Fibroblast of skin of back (primary cell): ENCODE results near the gene NRXN2.
"Not testable (repeated sequence)": the region's sequence is repeated elsewhere in the genome, so short reads cannot be mapped to it uniquely, and the experiment has no call there.

Experiments
- DNase-seq: peaks from one replicate; pipeline ENCODE4 v3.0.0-alpha.2; 2013

Gene NRXN2

DNA sequence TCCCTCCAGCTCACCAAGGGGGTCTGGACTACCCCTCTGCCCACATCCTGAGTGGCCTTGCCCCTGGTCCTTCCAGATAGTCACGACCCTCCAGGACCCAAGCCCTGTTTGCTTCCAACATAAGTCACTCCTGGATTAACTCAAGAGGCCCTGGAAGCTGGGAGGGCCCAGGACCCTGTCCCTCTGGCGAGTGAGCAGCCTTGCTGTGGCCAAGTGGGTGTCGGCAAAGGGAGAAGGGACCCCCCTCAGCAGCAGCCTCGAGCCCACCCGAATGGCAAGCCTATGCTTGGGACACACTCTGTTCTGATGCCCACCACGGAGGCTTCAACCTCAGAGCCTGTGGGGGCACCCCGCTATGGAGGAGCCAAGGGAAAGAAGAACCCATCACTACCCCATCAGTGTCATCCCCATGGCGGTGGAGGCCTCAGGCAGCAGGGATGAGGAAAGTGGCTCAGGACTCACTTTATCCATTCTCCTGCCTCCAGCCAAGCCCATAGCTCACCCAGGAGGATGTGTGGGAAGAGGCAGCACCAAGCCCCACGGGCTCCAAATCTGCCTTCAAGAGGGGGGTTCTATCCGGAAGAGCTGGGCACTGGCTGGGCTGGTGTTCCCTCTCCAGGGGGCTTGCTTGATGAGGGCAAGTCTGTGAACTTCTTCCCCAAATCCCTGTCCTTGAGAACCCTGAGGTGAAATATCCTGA, 119.4 kb downstream of the NRXN2 start:
- DNase-seq, result no peak

DNA sequence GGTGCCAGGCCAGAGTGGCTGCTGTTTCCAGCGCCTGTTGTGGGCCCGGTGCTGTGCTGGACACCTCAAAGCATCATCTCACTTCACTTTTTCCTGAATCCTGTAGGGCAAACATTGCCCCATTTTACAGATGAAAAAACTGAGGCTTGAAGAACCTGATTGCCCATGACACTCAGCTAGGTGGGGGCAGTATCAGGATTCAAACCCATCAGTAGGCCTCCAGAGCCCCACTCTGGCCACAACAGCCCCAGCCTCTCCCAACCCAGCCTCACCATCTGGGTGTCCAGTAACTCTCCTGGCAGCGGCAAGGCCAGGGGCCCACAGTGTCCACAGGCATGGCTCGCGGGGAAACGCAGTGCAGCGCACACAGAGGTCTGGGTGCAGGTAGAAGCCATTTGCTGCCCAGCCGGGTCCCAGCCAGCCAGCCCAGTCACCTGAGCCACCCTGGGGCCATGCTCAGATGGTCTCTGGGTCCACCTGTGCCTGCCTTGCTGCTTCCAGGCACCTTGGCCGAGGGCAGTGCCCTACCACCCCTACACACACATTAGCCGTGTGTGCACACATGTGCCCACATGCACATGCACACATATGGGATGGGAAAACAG, 120.4 kb downstream of the NRXN2 start:
- DNase-seq, result no peak

DNA sequence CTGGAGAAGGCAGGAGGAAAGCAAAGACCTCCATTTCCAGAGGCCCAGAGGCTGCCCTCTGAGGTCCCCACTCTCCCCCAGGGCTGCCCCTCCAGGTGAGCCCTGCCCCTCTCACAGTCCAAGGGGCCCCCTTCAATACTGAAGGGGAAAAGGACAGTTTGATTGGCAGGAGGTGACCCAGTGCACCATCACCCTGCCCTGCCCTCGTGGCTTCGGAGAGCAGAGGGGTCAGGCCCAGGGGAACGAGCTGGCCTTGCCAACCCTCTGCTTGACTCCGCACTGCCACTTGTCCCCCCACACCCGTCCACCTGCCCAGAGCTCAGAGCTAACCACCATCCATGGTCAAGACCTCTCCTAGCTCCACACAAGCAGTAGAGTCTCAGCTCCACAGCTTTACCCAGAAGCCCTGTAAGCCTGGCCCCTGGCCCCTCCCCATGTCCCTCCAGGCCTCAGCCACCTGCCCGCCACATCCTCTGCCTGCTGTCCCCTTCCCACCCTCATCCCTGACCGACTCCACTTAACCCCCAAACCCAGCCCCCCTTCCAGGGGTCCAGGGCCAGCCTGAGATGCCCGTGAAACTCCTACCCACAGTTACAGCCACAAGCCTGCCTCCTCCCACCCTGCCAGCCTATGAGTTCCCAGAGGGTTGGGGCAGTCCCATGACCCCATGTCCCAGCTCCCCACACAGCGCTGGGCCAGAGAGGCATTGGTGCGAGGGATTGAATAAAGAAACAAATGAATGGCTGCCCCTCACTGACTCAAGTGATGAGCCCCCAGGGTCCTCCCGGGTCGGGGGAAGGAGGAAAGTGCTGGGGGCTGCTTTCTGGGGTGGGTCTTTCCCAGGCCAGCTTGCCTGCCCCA, 121.2 kb downstream of the NRXN2 start:
- DNase-seq, result no peak

DNA sequence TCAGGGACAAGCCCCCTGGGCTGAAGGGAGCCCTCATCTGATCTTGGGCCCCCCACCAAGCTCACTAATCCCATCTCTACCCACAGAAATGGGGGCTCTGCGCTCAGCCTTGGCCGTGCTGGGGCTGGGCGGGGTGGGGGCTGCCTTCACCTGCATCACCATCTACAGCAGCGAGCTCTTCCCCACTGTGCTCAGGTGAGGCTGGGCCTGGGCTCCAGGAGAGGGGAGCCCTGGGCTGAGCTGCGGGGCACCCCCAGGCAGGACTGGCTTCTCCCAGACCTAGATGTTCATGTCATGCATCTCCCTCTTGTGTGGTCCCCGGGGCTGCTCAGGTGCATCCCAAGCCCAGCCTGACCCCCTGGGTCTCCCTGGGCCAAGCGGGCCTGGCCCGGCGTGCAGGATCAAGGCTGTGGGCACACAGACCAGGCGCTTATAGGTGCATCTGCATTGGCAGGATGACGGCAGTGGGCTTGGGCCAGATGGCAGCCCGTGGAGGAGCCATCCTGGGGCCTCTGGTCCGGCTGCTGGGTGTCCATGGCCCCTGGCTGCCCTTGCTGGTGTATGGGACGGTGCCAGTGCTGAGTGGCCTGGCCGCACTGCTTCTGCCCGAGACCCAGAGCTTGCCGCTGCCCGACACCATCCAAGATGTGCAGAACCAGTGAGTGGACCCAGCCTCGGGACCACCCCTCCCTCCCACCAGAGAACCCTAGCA, 122.6 kb downstream of the NRXN2 start:
- no peak for DNase-seq

DNA sequence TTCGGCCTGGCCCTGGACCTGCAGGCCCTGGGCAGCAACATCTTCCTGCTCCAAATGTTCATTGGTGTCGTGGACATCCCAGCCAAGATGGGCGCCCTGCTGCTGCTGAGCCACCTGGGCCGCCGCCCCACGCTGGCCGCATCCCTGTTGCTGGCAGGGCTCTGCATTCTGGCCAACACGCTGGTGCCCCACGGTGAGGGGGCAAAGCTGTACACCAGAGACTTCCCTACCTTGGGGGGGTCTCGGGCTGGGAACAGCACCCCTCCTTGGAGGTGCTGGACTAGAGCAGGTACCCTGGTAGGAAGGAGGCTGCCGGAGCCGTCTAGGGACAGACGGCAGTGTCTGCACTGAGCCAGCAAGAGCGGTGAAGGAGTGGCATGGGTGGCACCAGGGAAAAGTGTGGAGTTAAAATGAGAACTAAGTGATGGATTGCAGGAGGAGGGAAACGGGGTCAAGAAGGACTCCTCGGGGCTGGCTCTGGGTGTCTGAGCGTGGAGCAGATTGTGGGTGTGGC, 123.2 kb downstream of the NRXN2 start:
- no peak for DNase-seq

DNA sequence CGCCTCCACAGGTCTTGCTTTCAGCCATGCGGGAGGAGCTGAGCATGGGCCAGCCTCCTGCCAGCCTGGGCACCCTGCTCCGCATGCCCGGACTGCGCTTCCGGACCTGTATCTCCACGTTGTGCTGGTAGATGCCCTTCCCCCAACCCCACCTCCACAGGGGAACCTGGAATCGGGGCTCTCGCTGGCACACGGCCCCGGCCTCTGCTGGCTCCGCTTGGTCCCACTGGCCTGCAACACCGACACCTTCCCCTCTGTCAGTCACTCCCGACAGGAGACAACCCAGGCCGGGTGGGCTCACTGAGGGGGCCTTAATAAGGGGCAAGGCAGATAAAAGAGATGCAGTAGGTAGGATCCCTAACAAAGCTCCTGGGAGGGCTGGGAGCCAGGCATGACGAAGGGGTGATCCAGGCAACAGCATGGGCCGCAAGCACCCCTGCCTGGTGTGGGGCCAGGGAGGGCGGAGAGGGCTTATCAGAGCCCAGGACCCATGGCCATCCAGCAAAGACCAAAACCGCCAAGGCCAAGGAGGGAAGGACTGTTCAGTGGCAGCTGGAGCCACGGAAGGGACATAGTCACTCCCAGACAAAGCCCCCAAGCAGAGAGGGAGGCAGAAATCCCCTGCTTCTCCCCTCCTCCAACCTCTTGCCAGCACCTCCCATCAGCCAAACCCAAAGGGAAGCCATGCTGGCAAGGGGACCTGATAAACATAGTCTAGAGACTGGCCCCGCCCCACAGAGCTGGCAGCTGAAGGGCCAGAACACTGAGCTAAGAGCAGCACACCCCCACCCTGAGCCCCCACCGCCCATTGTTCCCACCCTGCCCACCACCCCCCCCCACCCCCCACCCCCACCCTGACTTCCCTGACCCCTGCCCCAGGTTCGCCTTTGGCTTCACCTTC, 124.0 kb downstream of the NRXN2 start:
- DNase-seq, result no peak

DNA sequence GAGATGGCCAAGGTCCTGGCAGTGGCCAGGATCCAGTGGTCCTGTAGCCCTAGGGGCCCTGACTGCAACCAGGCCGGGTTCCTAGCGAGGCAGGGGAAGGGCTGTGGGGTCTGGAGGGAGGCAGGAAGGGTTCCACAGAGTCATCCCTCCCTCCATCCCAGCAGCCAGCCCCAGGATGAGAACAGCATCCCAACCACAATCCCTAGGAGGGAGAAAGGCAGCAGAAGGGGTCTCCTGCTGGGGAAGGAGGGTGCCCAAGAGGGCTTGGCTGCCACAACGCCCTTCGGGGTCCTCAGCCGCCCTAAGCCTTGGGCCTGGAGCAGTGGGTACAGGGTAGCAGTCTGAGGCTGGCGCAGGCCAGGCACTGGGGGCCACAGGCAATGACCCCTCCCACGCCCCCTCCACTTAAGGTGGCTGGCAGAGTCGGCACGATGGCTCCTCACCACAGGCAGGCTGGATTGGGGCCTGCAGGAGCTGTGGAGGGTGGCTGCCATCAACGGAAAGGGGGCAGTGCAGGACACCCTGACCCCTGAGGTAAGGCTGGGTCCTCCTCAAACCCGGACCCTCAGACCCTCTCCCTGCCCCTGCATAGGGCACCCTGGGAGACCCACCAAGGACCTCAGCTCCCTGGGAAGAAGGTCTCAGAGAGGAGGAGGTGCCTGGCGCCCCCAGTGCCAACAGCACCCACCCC, 124.7 kb downstream of the NRXN2 start:
- DNase-seq, result no peak

DNA sequence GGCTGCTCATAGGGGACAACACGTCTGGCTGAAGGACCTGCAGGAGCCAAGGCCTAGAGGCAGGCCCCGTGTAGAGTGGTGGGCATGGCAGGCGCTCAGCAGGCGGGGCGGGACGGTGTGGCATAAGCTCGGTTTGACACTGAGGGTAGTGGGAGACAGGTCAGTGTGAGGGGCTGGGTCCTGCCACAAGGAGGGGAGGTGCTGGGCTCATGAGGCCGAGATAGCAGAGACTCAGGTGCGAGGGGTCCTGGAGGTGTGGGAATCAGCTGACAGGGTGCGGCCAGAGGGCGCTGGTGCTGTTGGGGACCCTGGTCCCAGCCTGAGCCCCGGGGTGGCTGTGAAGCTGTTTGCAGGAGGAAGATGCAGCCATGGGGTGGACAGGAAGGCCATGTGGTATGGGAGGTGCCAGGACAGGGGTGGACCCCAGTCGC, 125.3 kb downstream of the NRXN2 start:
- no peak for DNase-seq

DNA sequence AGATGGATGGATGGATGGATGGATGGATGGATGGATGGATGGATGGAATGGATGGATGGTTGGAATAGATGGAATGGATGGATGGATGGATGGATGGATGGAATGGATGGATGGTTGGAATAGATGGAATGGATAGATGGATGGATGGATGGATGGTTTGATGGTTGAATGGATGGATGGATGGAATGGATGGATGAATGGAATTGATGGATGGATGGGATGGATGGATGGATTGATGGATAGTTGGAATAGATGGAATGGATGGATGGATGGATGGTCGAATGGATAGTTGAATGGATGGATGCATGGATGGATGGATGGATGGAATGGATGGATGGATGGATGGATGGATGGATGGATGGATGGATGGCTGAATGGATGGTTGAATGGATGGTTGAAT, 127.1 kb downstream of the NRXN2 start:
- DNase-seq, result not testable (repeated sequence)

DNA sequence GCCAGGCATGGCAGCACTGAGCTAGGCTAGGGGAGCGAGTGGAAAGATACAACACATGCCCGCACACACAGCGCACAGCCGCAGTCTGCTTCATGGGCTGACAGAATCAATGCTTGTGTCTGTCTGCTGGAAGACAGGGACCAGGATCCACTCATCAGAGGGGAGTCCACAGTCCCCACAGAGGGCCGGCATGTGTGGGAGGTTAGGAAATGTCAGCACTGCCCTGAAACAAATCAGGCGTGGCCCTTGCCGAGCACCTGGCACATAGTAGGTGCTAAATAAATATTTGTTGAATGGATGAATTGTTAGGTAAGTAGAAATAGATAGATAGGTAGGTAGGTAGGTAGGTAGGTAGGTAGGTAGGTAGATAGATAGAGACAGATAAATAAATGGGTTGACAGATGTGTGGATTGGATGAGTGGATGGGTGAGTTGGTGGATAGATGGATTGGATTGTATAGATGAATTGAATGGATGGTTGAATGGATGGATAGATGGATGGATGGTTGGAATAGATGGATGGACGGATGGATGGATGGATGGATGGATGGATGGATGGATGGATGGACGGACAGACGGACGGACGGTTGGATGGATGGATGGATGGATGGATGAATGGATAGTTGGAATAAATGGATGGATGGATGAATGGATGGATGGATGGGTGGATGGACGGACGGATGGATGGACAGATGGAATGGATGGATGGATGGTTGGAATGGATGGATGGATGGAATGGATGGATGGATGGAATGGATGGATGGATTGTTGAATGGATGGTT, 128.6 kb downstream of the NRXN2 start:
- DNase-seq, result no peak

DNA sequence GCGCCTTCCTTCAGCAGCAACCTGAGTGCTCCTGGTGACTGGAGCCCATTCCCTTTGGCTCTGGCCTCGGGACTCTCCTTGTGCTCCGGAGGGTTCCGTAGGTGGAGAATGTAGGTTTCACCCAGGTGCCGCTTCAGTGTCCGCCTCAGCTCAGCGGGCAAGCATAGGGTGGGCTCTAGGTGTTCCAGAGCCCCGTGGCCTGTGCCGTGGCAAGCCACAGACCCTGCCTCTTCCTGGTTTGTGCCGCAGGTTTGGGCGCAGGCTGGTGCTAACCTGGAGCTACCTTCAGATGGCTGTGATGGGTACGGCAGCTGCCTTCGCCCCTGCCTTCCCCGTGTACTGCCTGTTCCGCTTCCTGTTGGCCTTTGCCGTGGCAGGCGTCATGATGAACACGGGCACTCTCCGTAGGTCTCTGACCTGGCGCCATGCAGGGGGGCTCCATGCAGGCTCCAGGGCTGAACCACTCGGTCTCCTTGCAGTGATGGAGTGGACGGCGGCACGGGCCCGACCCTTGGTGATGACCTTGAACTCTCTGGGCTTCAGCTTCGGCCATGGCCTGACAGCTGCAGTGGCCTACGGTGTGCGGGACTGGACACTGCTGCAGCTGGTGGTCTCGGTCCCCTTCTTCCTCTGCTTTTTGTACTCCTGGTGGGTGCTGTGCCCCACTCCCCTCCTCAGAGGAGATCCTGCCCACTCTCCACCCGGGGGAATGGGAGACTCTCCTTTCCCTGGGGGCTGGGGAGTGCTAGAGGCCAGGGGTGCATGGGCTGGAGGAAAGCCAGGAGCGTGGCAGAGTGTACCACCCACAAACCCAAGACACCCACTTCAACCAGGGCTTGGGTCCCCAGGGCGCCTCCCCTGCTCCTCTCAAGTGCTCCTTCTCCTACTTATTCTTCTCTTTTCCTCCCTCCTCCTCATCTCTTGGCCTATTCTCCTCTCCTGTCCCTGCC, 129.6 kb downstream of the NRXN2 start:
- no peak for DNase-seq

DNA sequence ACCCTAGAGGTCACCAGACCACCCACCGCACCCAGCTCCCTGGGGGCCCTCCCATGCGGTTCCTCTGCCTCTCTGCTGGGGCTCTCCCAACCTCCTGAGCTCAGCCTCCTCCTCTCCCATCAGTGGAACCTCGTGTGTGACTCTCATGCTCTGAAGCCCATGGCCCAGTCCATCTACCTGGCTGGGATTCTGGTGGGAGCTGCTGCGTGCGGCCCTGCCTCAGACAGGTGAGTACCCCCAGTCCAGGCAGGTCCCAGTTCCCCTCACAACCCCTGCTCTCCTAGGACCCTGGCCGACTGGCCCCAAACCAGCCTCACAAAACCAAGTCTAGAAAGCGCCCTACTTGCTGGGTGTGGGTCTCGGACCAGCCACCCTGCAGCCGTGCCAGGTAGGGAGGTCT, 130.3 kb downstream of the NRXN2 start:
- DNase-seq, result no peak

DNA sequence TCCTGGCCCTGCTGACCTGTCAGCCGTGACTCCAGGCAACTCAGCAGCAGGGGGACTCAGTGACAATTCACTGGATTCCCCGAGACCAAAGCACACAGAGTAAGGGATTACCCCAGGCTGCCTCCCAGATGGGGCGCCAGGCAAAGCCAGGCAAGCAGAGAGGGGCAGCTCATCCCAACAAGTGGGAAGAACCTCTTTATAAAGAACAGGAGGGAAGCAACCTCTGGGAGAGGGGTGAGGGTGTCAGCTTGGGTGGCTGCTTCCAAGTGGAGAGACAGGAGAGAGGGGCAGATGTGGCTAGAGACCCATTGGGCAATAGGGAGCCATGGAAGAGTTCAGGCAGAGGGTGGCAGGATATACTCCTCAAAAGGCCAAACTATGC, 130.8 kb downstream of the NRXN2 start:
- no peak for DNase-seq

DNA sequence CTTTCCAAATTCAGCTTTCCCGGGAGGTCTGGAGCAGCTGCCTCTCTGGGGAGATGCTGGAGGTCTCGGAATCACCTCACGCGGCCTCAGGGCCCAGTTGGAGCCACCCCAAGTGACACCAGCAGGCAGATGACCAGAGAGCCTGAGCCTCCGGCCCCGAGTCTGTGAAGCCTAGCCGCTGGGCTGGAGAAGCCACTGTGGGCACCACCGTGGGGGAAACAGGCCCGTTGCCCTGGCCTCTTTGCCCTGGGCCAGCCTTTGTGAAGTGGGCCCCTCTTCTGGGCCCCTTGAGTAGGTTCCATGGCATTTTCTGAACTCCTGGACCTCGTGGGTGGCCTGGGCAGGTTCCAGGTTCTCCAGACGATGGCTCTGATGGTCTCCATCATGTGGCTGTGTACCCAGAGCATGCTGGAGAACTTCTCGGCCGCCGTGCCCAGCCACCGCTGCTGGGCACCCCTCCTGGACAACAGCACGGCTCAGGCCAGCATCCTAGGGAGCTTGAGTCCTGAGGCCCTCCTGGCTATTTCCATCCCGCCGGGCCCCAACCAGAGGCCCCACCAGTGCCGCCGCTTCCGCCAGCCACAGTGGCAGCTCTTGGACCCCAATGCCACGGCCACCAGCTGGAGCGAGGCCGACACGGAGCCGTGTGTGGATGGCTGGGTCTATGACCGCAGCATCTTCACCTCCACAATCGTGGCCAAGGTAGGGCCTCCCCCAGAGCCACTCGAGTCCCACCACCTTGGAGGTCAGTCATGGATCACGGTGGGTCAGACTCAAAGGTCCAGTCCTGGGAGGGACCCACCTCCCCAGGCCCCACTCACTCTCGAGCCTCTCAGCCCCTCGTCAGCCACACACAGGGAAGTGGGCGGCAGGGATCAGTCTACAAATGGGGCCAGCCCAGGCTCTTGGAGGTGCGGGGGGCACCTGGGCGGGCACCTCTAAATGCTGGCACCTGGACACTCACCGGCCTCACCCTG, 131.5 kb downstream of the NRXN2 start:
- DNase-seq, result no peak

DNA sequence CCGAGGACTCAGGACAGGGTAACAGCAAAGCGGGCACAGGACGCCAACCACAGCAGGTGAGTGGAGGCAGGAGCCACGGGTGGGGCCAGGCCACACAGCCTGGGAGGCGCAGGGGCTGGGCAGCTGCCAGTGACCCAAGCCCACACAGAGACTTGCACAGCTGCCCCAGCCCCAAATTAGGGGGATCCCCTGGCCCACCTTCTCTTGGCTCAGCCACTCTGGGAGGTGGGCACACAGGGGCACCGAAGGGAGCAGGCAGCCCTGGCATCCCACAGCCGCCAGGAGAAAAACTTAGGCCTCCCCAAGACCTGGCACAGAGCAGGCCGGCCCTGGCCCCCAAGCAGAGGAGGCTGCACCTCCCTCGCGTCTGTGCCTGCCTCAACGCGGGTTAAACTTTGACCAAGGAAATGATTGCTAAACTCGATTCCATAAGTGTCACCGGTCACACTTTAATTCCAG, 132.2 kb downstream of the NRXN2 start, which contains the start of gene SLC22A12:
Gene SLC22A12, plus strand, starts transcription at position 458 of the 459 bp plus-strand sequence. CDS start 337 bp downstream, outside the sequence.
- DNase-seq, result no peak

DNA sequence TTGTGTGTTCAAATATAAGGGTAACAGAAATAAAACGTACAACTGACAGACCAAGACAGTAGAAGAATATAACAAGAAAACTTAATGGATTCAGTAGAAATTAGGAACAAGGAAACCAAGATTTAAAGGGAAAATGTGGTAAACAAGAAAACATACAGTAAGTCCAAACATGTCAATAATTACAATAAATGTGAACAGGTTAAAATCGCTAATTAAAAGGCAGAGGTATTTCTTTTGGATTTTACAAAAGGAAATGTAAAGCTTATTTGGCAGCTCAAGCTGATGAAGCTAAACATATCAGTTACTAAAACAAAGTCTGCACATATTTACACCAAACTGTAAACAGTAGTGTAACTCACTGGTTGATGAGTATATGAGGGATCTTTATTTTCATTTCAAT, 134.3 kb downstream of the NRXN2 start:
- no peak for DNase-seq

DNA sequence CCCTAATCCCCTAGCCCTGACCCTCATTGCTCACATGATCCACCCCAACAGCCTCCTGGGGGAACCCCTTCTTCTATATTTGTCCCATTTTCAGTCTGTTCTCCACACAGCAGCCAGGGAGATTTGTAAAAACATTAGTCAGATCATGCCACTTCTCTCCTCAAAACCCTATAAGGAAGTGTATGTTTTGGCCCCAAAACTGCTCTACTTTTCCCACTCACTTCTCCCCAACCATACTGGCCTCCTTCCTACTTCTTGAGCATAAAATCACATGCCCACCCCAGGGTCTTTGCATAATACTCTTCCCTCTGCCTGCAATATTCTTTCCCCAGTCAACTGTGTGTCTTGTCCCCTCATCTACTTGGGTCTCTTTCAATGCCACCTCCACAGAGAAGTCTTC, 136.6 kb downstream of the NRXN2 start:
- no peak for DNase-seq

DNA sequence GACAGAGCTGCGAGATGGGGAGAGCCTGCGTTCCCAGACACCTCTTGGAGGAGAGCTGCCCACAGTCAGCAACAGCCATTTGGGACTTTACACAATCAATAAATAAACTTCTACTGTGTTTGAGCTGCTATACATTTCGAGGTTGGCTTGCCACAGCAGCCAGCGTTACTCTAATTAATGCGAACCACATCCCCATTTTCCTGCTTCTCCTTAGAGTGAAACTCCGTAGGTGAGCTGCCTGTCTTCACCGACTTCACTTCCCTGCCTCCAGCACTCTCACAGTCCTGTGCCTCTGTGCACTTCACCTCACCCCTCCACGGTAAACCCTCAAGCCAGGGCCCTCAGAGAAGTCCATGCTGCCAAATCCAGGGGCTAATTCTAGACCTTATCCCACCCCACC, 137.8 kb downstream of the NRXN2 start:
- DNase-seq, result no peak
